Endothelial cell of umbilical vein (primary cell): Measurements from ENCODE around the gene ANK2. TPM values are rescaled to one million over a fixed set of nuclear protein-coding genes. Genes with fewer than 3 reads are reported as not detected.

Experiments used
- BruUV-seq: library from RNA; stranded (reverse); fragments of 400-500 nt; replicated peaks from 2 replicates; lab custom pipeline; 2021; lab: Mats Ljungman, UMichigan
- CTCF ChIA-PET: fragments of 300-600, 350-600 bp; sonication (Branson Sonifier 250); formaldehyde crosslinking; loops from one replicate; lab custom pipeline; 2021; ENCODE audit warnings: antibody characterized with exemption, inconsistent platforms; lab: Charles Lee
- POLR2A ChIA-PET: fragments of 300-600, 350-600 bp; sonication (Branson Sonifier 250); formaldehyde crosslinking; loops from one replicate; lab custom pipeline; 2021; ENCODE audit warnings: antibody characterized with exemption, inconsistent platforms; lab: Charles Lee
- DNase-seq: peaks from one replicate; pipeline ENCODE4 v3.0.0-alpha.2; 2011; ENCODE audit warnings: low read depth, low spot score
- FAIRE-seq: peaks from 2 replicates; lab custom pipeline; 2011; peaks lifted over from hg19 to GRCh38; lab: Jason Lieb, UNC
- H2AFZ ChIP-seq: 2 replicates; pipeline ENCODE4 v1.6.0; 2012; ENCODE audit warnings: low read depth, low read length, control low read depth, inconsistent platforms
- H3K27ac ChIP-seq: 2 replicates; pipeline ENCODE4 v1.5.1; 2011; ENCODE audit warnings: low read depth, mild to moderate bottlenecking, control low read depth, low read length, moderate library complexity; ENCODE audit not compliant: insufficient read depth
- H3K27me3 ChIP-seq, 2 experiments: 2 replicates each; pipeline versions ENCODE4 v1.6.0 to v1.6.1; 2011; ENCODE audit warnings: low read length in 2 of 2, mixed read lengths in 1 of 2; ENCODE audit not compliant: control insufficient read depth in 2 of 2, insufficient read depth in 2 of 2
- H3K36me3 ChIP-seq, 2 experiments: 2 replicates in 1 of 2; 3 replicates in 1 of 2; pipeline ENCODE4 v1.5.1; 2011; ENCODE audit warnings: low read length in 2 of 2, mild to moderate bottlenecking in 1 of 2, moderate library complexity in 1 of 2; ENCODE audit not compliant: control insufficient read depth in 2 of 2, insufficient read depth in 2 of 2; ENCODE audit errors: extremely low read depth in 1 of 2
- H3K4me1 ChIP-seq: 3 replicates; pipeline ENCODE4 v1.5.1; 2011; ENCODE audit warnings: mild to moderate bottlenecking, low read length; ENCODE audit not compliant: control insufficient read depth, insufficient read depth; ENCODE audit errors: extremely low read depth
- H3K4me2 ChIP-seq: 2 replicates; pipeline ENCODE4 v1.6.1; 2011; ENCODE audit warnings: low read length, control low read depth, mixed read lengths; ENCODE audit not compliant: insufficient read depth
- H3K4me3 ChIP-seq, 3 experiments: fragments of 200-600 bp in 1 of 3; sonication (generic), shearing (Covaris generic) in 1 of 3; replicated peaks in 1 of 3; 2 replicates each; pipeline ENCODE4 v1.5.1; 2011 to 2016; ENCODE audit warnings: control low read depth in 3 of 3, low read length in 3 of 3, mild to moderate bottlenecking in 2 of 3, inconsistent platforms in 1 of 3, low read depth in 1 of 3, moderate library complexity in 1 of 3; ENCODE audit not compliant: insufficient read depth in 1 of 3
- H3K79me2 ChIP-seq: 2 replicates; pipeline ENCODE4 v1.6.0; 2012; ENCODE audit warnings: low read length, inconsistent platforms; ENCODE audit not compliant: control insufficient read depth, insufficient read depth
- H3K9ac ChIP-seq: replicated peaks from 2 replicates; pipeline ENCODE3; 2011; ENCODE audit warnings: low read length, control low read depth; ENCODE audit not compliant: insufficient read depth; ENCODE audit errors: extremely low read depth
- H3K9me1 ChIP-seq: replicated peaks from 3 replicates; pipeline ENCODE4 v1.6.0; 2011; ENCODE audit warnings: mild to moderate bottlenecking, low read length; ENCODE audit not compliant: control insufficient read depth, insufficient read depth; ENCODE audit errors: extremely low read depth
- H3K9me3 ChIP-seq: replicated peaks from 2 replicates; pipeline ENCODE4 v1.5.1; 2012; ENCODE audit warnings: low read length, inconsistent platforms; ENCODE audit not compliant: control insufficient read depth, insufficient read depth
- H4K20me1 ChIP-seq: replicated peaks from 2 replicates; pipeline ENCODE3; 2011; ENCODE audit warnings: mild to moderate bottlenecking, low read length; ENCODE audit not compliant: control insufficient read depth, insufficient read depth; ENCODE audit errors: extremely low read depth
- EZH2 ChIP-seq: IDR thresholded peaks from 2 replicates; pipeline ENCODE4 v1.6.1; 2012; ENCODE audit warnings: borderline replicate concordance, low read depth, mild to moderate bottlenecking, moderate library complexity, low read length, inconsistent platforms; ENCODE audit not compliant: severe bottlenecking
- FOS ChIP-seq: IDR thresholded peaks from 2 replicates; pipeline ENCODE4 v1.6.1; 2011; ENCODE audit warnings: mild to moderate bottlenecking, low read length, moderate library complexity, borderline replicate concordance; ENCODE audit not compliant: insufficient read depth
- GATA2 ChIP-seq: IDR thresholded peaks from 2 replicates; pipeline ENCODE4 v1.7.0; 2011; ENCODE audit warnings: low read depth, mild to moderate bottlenecking, moderate library complexity, mixed read lengths, low read length; ENCODE audit not compliant: insufficient read length, insufficient read depth
- JUN ChIP-seq: IDR thresholded peaks from 2 replicates; pipeline ENCODE4 v1.6.1; 2011; ENCODE audit warnings: borderline replicate concordance, low read depth; ENCODE audit not compliant: insufficient read length, insufficient read depth
- MAX ChIP-seq: IDR thresholded peaks from 2 replicates; pipeline ENCODE4 v1.6.1; 2011; ENCODE audit not compliant: insufficient read depth, insufficient read length
- MYC ChIP-seq: IDR thresholded peaks from one replicate; pipeline ENCODE4 v1.6.1; 2011; ENCODE audit warnings: mild to moderate bottlenecking, low read depth, low read length
- POLR2A ChIP-seq: IDR thresholded peaks from 2 replicates; pipeline ENCODE4 v1.6.1; 2012; ENCODE audit warnings: low read depth, mild to moderate bottlenecking, control low read depth, low read length
- POLR2AphosphoS5 ChIP-seq: IDR thresholded peaks from 2 replicates; pipeline ENCODE4 v1.6.1; 2012; ENCODE audit warnings: low read depth, mild to moderate bottlenecking, control low read depth, low read length, moderate library complexity; ENCODE audit not compliant: insufficient read depth
- dilution Hi-C: fragments of 300-500 bp; cut with MboI; formaldehyde crosslinking; loops from one replicate; pipeline ENCODE4 v1.15.0; 2019; ENCODE audit warnings: low sequenced_read_pairs; ENCODE audit not compliant: extremely low pct_ligation_motif_present
- intact Hi-C: fragments of 100-400 bp; cut with micrococcal nuclease; formaldehyde crosslinking; loops from one replicate; pipeline ENCODE4 v1.10.0; 2022
- polyA plus RNA-seq, 4 experiments: library from polyadenylated mRNA; depleted of rRNA in 3 of 4; stranded (reverse) in 3 of 4; unstranded in 1 of 4; fragments of >200 nt; gene quantifications; 2 replicates each; pipeline versions ENCODE4 v1.2.1 to v1.2.3, GENCODE V29; 2011 to 2012; ENCODE audit warnings: missing spikeins in 1 of 4
- total RNA-seq: library from RNA; stranded (reverse); gene quantifications from 2 replicates; pipeline ENCODE4 v1.2.3, GENCODE V29; 2021
- TF ChIP-seq, protein P1 (sequence below), 2 donors: IDR thresholded peaks; 1 replicate in 1 of 2; 2 replicates in 1 of 2; pipeline ENCODE4 v1.5.1; 2011; ENCODE audit warnings: low read length in 2 of 2, mild to moderate bottlenecking in 2 of 2, moderate library complexity in 2 of 2, control low read depth in 1 of 2, inconsistent platforms in 1 of 2, low read depth in 1 of 2; ENCODE audit not compliant: insufficient read depth in 1 of 2; ENCODE audit errors: extremely low read depth in 1 of 2

The ANK2 gene
- total and polyA plus RNA-seq, 2 donors (not counting 3 experiments of a cell fraction or from before 2014, with no cell fraction given) = not detected

- Histone ChIP-seq H3K4me3 (no peak overlapping the region), H3K4me2 (no peak overlapping the region), H3K9ac (no peak overlapping the region), H3K9me3 (no peaks in the 10 kb centered on the region), H4K20me1 (no peaks in the 10 kb centered on the region), H3K4me1 (no peaks in the 10 kb centered on the region), H3K9me1 (no peaks in the 10 kb centered on the region), H3K79me2 (no peaks in the 10 kb centered on the region), H2AFZ (no peak overlapping the region), H3K27me3 (no peaks in the 10 kb centered on the region), H3K27ac (no peak overlapping the region), H3K36me3 (no peaks in the 10 kb centered on the region)
- no TSS peak for BruUV-seq
- DNase-seq = no peak
- ChIA-PET CTCF (no interaction called here), POLR2A (no interaction called here)
- TF ChIP-seq JUN = no peak
- no peak for TF ChIP-seq FOS
- TF ChIP-seq, protein P1, sequence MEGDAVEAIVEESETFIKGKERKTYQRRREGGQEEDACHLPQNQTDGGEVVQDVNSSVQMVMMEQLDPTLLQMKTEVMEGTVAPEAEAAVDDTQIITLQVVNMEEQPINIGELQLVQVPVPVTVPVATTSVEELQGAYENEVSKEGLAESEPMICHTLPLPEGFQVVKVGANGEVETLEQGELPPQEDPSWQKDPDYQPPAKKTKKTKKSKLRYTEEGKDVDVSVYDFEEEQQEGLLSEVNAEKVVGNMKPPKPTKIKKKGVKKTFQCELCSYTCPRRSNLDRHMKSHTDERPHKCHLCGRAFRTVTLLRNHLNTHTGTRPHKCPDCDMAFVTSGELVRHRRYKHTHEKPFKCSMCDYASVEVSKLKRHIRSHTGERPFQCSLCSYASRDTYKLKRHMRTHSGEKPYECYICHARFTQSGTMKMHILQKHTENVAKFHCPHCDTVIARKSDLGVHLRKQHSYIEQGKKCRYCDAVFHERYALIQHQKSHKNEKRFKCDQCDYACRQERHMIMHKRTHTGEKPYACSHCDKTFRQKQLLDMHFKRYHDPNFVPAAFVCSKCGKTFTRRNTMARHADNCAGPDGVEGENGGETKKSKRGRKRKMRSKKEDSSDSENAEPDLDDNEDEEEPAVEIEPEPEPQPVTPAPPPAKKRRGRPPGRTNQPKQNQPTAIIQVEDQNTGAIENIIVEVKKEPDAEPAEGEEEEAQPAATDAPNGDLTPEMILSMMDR (IDR thresholded peaks at IDR 0.05; ENCODE audit: extremely low read depth in 1 of 2, insufficient read depth in 1 of 2, low read depth in 1 of 2, low read length in 2 of 2) = no peak
- TF ChIP-seq POLR2A = no peak
- no peak for TF ChIP-seq MYC
- no peak for TF ChIP-seq MAX
- TF ChIP-seq EZH2 = no peak
- TF ChIP-seq POLR2AphosphoS5 = no peak
- no peak for TF ChIP-seq GATA2
- dilution Hi-C loops (no loop called here), intact Hi-C loops (no loop called here)
- FAIRE-seq = no peak
These were observed 211.2 kb downstream of the ANK2 start for GRCh38 chr4:113260688-113261087.
